ENCODE data around the gene ORM1.

ORM1 gene

GRCh38 chr9:114344188-114344566 is 21.3 kb downstream of the ORM1 start:
- no peak for DNase-seq (ENCODE audit: low spot score)

- DNase-seq (ENCODE audit: low spot score), result no peak
Observed at GRCh38 chr9:114344692-114345091, 21.8 kb downstream of the ORM1 start.

- no peak for DNase-seq (ENCODE audit: low spot score)
Observed at GRCh38 chr9:114345493-114346065, 22.7 kb downstream of the ORM1 start.

GRCh38 chr9:114346146-114346545 is 23.2 kb downstream of the ORM1 start:
- DNase-seq (ENCODE audit: low spot score), result no peak

GRCh38 chr9:114347675-114348074 is 24.8 kb downstream of the ORM1 start:
- no peak for DNase-seq (ENCODE audit: low spot score)

GRCh38 chr9:114348261-114348905 is 25.5 kb downstream of the ORM1 start:
- DNase-seq (ENCODE audit: low spot score), result no peak

GRCh38 chr9:114348906-114349482 is 26.1 kb downstream of the ORM1 start:
- DNase-seq (ENCODE audit: low spot score), result peak; percentile 79

GRCh38 chr9:114349713-114350480 is 27.0 kb downstream of the ORM1 start:
- DNase-seq (ENCODE audit: low spot score), result no peak

GRCh38 chr9:114350636-114351401 is 27.9 kb downstream of the ORM1 start:
- no peak for DNase-seq (ENCODE audit: low spot score)

GRCh38 chr9:114351932-114352331 is 29.0 kb downstream of the ORM1 start:
- no peak for DNase-seq (ENCODE audit: low spot score)

GRCh38 chr9:114355821-114356220 is 32.9 kb downstream of the ORM1 start:
- DNase-seq (ENCODE audit: low spot score), result no peak

- no peak for DNase-seq (ENCODE audit: low spot score)
Observed at GRCh38 chr9:114356792-114357191, 33.9 kb downstream of the ORM1 start.

- DNase-seq (ENCODE audit: low spot score), result no peak
Observed at GRCh38 chr9:114357360-114357759, 34.5 kb downstream of the ORM1 start.

- no peak for DNase-seq (ENCODE audit: low spot score)
Observed at GRCh38 chr9:114357911-114358328, 35.0 kb downstream of the ORM1 start.

GRCh38 chr9:114359801-114360200 is 36.9 kb downstream of the ORM1 start:
- no peak for DNase-seq (ENCODE audit: low spot score)

- no peak for DNase-seq (ENCODE audit: low spot score)
Observed at GRCh38 chr9:114361542-114361941, 38.6 kb downstream of the ORM1 start.

- DNase-seq (ENCODE audit: low spot score), result no peak
Observed at GRCh38 chr9:114362394-114362793, 39.5 kb downstream of the ORM1 start.

- peak; percentile 32 for DNase-seq (ENCODE audit: low spot score)
Observed at GRCh38 chr9:114363424-114363823, 40.5 kb downstream of the ORM1 start.

GRCh38 chr9:114364134-114365041 is 41.5 kb downstream of the ORM1 start:
- no peak for DNase-seq (ENCODE audit: low spot score)

GRCh38 chr9:114365194-114365593 is 42.3 kb downstream of the ORM1 start:
- DNase-seq (ENCODE audit: low spot score), result no peak
